NB4 (cell line): ENCODE measurements around the gene COASY.

ENCODE experiments used
- POLR2A ChIP-seq: IDR thresholded peaks from 2 replicates; pipeline ENCODE4 v1.6.1; 2011; ENCODE audit warnings: mild to moderate bottlenecking; ENCODE audit not compliant: insufficient read length; ENCODE audit errors: extremely low read depth
- TF ChIP-seq, protein P1 (sequence below): IDR thresholded peaks from 2 replicates; pipeline ENCODE4 v1.6.1; 2011; ENCODE audit warnings: low read depth, low read length

DNA sequence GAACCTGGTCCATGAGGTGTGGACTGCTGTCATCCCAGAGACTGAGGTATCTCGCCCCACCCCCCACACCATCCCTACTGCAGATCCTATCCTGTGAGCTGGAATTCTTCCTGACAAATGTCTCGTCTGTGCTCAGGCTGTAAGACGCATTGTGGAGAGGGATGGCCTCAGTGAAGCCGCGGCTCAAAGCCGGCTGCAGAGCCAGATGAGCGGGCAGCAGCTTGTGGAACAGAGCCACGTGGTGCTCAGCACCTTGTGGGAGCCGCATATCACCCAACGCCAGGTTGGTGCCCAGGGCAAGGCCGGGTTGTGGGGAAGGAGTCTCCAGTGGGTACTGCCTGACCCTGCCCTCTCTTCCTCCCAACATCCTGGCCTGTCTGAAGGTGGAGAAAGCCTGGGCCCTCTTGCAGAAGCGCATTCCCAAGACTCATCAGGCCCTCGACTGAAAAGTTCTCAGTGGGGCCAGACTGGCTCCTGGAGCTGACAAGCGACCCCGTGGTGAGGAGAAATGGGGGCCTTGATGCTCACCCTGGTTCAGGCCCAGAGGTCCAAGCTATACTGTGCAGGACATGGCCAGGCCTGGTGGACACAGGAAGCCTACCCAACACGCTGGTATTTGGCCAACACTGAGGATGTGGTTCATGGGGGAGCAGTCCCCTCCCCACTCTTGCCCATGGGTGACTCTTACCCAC, 3.7 kb downstream of the COASY start:
- no peak for TF ChIP-seq POLR2A
- TF ChIP-seq, protein P1, sequence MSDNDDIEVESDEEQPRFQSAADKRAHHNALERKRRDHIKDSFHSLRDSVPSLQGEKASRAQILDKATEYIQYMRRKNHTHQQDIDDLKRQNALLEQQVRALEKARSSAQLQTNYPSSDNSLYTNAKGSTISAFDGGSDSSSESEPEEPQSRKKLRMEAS = no peak
